ENCODE results near the gene ANO6.
"Not testable (repeated sequence)": the region's sequence is repeated elsewhere in the genome, so short reads cannot be mapped to it uniquely, and the experiment has no call there.

ANO6 gene

DNA sequence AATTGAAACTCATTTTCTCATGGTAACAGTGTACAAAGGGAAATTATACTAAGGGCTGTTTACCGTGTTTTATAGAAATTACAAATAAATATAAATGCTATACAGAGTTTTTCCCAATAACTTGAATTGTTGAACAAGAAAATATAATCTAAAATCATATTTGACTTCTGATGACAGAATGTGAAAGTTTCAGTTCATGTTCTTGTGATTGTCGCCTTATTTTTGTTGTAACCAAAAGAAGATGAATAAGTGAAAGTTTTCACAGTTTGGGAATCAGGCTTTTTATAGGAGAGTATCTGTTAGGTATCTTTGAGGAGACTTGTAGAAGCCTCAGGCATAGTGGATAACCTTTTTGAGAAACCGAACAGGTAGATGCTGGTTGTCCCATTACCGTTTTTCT, 28.1 kb downstream of the ANO6 start:
- no peak for DNase-seq

DNA sequence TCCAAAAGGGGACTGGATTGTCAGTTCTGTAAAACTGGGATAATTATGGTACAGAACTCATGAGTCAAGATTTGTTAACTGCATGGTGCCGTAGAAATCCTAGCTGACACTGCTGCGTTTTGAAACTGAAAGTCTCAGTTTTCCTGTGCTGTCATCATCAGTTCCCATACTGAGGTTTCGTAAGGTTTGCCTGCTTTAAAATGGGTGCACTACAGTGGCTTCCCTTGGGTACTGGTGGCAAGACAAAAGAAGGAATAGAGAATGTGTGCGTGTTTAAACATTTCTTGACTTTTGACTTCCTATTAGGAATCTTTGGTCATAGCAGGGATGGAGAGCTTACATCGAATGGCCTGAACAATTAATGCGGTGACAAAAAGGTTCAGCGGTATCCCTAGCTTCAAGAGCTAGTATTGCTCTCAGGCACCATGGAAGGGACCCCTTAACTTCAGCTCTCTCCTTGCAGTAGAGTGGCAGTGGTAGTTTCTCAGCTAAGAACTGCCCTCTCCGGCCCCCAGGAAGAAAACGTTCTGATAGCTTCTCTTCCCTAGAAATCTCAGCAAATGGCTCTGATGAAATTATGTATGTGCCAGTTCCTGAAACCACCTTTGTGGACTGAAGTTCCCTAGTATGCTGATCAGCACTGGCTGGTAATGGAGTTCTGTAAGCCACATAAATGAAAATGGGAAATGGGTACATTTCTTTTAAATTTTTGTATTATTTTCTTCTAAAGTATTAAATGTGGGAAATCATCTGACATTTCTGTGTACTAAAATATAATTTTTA, 28.9 kb downstream of the ANO6 start:
- no peak for DNase-seq

DNA sequence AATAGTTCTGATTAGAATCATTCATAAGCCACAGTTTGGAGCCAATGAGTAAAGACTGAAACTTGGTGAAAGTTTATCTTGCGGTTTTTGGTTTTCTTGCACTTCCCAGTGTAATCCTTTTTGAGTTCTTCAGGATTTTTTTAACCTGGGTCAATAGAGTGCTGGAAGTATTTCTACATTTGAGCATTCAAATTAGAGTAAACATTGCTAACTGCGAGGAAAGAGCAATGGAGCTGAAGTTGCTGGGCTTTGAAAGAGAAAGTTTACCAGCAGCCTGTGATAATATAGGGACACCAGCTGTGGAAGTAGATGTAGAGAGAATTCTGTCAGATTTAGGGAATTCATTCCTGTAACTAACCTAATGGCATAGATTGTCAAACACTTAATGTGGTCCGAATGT, 30.3 kb downstream of the ANO6 start:
- DNase-seq = no peak

DNA sequence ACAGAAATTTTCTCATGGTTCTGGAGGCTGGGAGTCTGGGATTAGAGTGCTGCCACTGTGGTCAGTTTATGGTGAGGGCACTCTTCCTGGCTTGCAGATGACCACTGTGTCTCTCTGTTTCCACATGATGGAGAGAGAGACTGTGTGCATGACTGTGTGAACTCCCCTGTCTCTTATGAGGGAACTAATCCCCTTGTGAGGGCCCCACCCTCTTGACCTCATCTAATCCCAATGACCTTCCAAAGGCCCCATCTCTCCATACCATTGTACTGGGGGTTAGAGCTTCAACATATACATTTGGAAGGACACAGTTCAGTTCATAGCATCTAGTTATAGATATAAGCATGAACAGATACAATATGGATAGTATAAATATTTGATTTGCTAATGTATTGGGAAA, 31.7 kb downstream of the ANO6 start:
- no peak for DNase-seq

GRCh38 chr12:45248095-45248494, 32.2 kb downstream of the ANO6 start:
- no peak for DNase-seq

GRCh38 chr12:45254254-45254653, 38.4 kb downstream of the ANO6 start:
- DNase-seq = no peak

DNA sequence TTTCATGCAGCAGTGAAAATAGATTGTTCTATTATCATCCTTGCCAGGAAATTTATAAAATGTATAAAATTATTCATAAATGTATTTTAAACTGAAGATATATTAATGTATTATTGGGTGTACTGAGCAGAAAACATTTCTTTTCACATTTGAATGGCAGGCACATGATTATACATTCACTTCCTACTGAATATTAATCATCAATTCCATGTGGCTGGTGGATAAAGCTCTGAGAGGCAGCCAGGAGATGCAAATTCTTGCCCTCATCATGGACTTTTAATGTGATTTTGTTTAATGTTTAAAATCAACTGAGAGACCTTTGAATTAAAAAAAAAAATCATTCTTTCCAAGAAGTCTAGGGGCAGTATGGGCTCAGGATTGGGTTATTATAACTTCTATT, 40.8 kb downstream of the ANO6 start:
- DNase-seq = no peak

- no peak for DNase-seq
Observed at GRCh38 chr12:45257185-45257930, 41.5 kb downstream of the ANO6 start.

DNA sequence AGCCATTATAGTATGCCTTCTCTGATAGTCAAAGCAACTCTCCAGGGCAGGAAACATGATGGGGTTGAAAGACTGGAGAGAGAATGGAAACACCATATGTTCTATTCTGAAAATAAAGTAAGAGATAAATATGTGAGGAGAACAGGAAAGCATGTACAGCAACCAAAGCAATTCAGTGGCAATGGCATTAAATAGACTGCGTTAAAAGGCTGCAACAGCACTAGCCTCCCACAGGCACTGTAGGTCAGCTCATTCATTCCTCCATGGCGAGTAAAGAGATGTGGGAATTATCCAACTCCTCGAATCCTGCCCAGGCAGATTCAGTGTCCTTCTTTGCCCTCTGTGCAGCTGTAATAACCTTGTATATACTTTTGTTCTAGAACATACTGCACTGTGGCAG, 43.8 kb downstream of the ANO6 start:
- DNase-seq = no peak

GRCh38 chr12:45260104-45260815, 44.4 kb downstream of the ANO6 start:
- DNase-seq = no peak

DNA sequence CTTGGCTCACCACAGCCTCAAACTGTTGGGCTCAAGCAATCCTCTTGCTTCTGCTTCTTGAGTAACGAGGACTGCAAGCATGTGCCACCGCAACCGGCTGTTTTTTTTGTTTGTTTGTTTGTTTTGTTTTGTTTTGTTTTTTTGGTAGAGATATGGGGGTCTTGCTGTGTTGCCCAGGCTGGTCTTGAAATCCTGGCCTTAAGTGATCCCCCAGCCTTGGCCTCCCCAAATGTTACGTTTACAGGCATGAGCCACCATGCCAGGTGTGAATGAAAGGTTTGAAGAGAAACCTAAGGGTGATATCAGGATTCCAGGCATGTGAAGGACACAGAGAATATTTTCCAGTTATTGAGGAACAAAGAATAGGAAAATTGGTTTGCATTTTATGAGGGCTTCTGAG, 45.0 kb downstream of the ANO6 start:
- no peak for DNase-seq

- not testable (repeated sequence) for DNase-seq
Observed at GRCh38 chr12:45262185-45262584, 46.3 kb downstream of the ANO6 start.

GRCh38 chr12:45263587-45263986, 47.7 kb downstream of the ANO6 start:
- no peak for DNase-seq

GRCh38 chr12:45268672-45269411, 52.9 kb downstream of the ANO6 start:
- DNase-seq = peak; percentile 99

DNA sequence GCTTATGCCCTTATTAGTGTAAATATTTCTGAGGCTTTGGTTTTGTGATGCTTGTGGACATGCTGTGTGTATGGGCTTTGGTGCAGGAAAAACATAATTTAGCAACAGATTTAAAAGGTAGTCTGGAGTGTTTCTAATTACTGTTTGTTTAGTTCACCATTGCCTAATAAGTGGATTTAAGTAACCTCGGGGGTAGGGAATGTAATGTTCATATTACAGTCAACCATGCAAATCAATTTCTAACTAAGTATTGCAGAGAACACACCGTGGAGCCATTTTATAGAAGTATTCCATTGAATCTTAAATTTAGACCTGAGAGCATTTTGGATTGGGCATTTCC, 53.5 kb downstream of the ANO6 start:
- no peak for DNase-seq

GRCh38 chr12:45270951-45271350, 55.1 kb downstream of the ANO6 start:
- no peak for DNase-seq

DNA sequence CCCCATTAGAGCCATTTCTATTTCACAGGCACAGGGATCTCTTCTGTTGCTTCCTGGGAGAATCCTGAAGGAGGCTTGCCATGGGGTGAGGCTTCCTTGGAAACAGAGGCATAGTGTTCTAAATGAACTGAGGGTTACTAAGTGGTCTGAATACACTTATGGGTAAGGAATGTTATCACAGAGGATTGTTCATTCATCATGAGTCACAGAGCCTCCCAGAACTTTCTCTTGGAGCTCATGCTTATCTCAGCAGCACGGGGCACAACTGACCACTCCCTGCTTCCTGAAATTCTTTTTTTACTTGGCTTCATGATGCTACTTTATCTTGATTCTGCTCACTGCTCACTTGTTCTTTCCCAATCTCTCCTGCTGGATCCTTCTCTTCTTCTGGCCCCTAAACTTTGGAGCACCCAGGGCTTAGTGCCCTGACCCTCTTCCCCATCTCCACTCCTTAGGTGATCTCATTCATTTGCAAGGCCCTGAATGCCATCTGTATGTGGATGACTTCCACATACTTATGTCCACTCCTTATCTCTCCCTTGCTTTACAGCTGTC, 57.9 kb downstream of the ANO6 start:
- no peak for DNase-seq

GRCh38 chr12:45276154-45276755, 60.4 kb downstream of the ANO6 start:
- DNase-seq = no peak

DNA sequence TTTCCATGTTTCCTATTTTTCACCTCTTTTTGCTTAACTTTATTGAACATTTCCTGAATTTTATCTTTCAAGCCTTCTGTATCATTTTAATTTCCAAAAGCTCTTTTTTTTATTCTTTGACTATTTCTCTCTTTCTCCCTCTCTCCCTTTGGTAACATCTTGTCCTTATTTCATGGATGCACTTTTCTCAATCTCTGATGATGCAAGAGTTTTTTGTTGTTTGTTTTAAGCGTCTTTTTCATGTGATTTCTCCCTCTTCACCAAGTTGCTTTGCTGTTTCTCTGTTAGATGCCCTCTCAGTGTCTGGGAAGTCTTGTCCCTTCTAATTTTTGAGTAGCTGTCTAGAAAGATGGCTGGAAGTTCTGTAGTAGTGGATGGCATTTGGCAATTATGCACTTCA, 62.6 kb downstream of the ANO6 start:
- no peak for DNase-seq

DNA sequence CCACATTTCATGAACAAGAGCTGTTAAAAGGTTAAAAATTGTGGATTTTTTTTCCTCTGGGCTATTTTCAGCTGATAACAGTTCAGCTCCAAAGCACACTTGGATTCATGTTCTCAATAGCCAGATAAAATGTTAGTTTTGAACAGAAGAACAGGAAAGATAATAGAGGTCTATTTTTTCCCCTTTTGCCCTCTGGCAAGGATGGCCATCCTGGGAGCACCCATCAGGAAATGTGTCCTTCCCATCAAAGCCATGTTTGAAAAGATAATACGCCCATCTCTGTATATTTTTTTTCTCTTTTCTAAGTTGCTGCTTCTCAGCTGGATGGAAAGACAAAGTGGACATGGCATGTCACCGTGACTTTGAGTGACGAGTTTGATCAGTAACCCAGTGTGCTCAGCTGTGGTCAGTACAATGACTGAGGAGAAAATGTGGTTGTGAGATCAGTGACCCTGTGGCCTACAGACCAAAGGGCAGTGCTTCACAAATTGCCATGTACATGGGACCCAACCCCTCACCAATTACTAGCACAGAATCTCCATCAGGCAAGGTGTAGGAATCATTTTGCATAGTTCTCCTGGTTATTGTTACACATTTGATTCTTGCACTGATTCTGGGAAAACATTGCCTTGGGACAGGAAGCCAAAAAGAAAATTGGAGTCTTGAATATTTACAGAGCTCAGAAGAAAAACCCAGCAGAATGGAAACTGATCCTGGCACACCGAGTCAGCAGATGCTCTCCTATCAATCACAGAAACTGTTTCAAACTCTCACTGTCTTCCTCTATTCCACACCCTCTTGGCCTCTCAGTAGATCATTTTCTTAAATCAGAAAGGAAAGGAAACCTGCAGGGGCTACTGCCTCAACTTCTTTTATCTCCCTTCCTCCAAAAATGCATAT, 64.3 kb downstream of the ANO6 start:
- no peak for DNase-seq

DNA sequence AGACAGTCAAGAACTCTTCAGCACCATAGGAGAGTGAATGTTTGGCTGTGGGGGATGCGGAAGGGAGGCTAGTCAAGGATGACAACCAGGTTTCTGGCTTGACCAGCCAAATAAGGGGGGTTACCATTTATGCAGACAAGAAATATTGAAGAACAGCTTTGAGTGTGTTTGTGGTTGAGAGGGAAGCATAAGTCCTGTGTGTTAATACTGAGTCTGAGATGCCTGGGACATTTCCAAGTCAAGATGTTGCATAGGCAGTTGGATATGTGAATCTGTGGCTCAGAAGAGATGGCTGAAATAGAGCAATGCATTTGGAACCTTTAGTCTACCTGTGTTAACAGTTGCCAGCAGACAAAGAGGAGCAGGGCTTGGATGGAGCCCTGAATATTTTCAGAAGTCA, 66.1 kb downstream of the ANO6 start:
- DNase-seq = no peak
